ENCODE data around the gene HS3ST3A1. TPM values are rescaled to one million over a fixed set of nuclear protein-coding genes. Genes with fewer than 3 reads are reported as not detected.

Gene HS3ST3A1
- polyA plus RNA-seq, 6 donors from 2014 or later = 0.21 TPM; not detected in 5

DNA sequence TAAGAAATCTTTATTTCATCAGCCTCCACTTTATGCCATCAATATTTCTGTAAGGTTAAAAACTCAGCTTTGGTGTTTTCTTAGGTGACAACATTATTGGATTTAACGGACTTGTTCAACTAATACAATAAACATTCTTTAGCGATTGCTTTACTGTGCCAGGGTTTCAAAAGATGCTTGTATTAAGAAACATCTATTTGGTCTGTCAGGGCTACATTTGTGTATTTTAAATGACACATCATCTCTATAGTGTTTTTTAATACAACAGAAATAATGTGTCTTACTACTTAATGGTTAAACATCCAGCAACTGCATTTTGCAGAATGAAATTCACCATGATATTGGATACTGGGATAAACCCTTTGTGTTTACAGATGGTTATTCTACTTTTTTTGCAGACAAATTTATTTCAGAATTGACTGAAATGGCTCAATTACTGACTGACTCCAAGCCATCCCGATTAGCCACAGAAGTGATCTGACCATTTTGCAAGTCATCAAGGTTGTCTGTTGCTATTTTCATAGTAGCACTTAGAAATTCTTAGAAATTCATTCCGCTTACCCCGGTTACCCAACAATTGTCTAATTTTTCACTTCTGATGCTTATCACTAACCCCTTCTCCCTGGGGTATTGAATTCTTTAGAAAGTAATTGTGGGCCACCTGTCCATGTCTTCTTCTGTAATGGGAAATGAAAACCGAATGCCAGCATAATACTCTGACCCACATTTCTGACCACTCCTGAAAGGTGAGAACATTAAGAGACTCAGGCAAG is 63.7 kb downstream of the HS3ST3A1 start:
- no peak for ATAC-seq (ENCODE audit: low read depth in 2 of 2)
- DNase-seq = no peak
- no peaks in the 10 kb centered on the region for H3K4me1 Mint-ChIP-seq
- peaks cover 4 to 14% (median 8%) of the 10 kb centered on the region in 3 donors for H3K27me3 Mint-ChIP-seq
- H3K4me3 Mint-ChIP-seq = no peak overlapping the region
- no peaks in the 10 kb centered on the region for H3K36me3 Mint-ChIP-seq
- no peak overlapping the region for H3K27ac Mint-ChIP-seq
- peaks cover 5 to 14% (median 9%) of the 10 kb centered on the region in 7 donors for H3K9me3 Mint-ChIP-seq

DNA sequence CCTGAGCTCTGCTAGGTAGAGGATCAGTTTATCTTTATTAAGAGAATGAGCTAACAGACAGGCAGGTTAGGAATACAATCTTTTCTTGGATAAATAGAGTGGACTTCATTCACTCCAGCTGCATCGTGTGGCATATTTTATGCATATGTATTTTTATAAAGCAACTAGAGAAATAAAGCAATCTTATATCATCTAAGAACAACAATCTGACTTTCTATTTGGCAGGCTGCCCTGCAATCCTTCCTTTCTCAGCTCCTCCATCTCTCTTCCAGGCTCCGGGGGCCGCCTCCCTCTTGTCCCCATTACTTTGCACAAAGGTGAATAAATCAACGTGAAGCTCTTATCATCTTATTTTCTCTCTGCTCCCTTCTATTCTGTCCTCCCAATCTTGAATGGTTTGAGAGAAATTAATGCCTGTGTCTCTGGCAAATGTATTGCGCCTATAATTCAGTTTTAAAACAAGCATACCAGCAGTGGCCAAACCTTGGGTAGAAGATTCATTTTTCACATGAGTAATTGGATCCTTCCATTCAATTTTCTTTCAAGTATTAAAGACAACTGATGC is 64.5 kb downstream of the HS3ST3A1 start:
- Mint-ChIP-seq H3K27me3 (peaks cover 4 to 18% (median 12%) of the 10 kb centered on the region in 3 donors), H3K27ac (peak overlapping the region in 1 of 6 donors; percentile 6), H3K9me3 (peaks cover 4 to 14% (median 9%) of the 10 kb centered on the region in 7 donors), H3K4me3 (no peak overlapping the region), H3K36me3 (no peaks in the 10 kb centered on the region), H3K4me1 (no peaks in the 10 kb centered on the region)
- ATAC-seq (ENCODE audit: low read depth in 2 of 2) (no peak), DNase-seq (no peak)

DNA sequence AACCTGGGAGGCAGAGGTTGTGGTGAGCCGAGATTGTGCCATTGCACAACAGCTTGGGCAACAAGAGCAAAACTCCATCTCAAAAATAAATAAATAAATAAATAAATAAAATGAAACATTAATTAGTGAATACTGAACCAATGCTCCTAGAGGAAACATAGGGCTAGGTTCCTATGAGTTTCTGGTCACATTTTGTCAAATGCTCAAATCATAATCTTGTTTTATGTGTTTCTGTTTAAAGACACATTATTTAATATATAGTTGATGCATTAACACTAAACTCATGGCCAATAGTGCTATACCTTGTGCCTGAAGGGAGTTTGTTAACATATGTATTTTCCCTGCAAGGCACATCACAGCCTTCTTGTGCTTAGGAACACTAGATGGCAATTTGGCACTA is 66.8 kb downstream of the HS3ST3A1 start:
- no peaks in the 10 kb centered on the region for H3K4me1 Mint-ChIP-seq
- ATAC-seq (ENCODE audit: low read depth in 2 of 2) = no peak

DNA sequence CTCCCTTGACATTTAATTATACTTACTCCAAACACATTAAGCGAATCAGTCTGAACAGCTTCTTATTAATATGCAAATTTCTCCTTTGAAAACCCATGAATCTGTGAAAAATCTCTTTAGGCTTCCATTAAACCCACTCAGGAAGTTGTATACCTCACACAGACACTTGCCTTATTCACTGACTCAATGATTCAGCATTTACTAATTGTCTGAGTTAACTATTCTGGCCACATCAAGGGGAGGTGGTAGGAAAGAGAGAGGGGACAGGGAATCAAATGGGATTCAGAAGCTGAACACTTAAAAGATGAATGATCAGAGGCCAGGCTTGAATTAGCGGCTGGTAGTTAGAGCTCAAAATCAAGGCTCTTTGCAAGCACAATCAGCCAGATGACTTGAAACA is 70.0 kb downstream of the HS3ST3A1 start:
- H3K9me3 Mint-ChIP-seq = peaks cover 2 to 20% (median 9%) of the 10 kb centered on the region in 7 donors
- no peak for DNase-seq
- no peaks in the 10 kb centered on the region for H3K4me1 Mint-ChIP-seq
- H3K27ac Mint-ChIP-seq = peak overlapping the region in 1 of 6 donors; percentile 3
- no peaks in the 10 kb centered on the region for H3K36me3 Mint-ChIP-seq
- H3K27me3 Mint-ChIP-seq = peaks cover 13 to 25% (median 20%) of the 10 kb centered on the region in 3 donors
- no peak for ATAC-seq (ENCODE audit: low read depth in 2 of 2)
- no peak overlapping the region for H3K4me3 Mint-ChIP-seq

More for the DNA sequence above, 66.8 kb downstream of the HS3ST3A1 start:
- Mint-ChIP-seq H3K27ac (no peak overlapping the region), H3K27me3 (peaks cover 9 to 17% (median 13%) of the 10 kb centered on the region in 3 donors), H3K4me3 (no peak overlapping the region), H3K36me3 (no peaks in the 10 kb centered on the region), H3K9me3 (peaks cover 4 to 20% (median 10%) of the 10 kb centered on the region in 7 donors)
- no peak for DNase-seq

DNA sequence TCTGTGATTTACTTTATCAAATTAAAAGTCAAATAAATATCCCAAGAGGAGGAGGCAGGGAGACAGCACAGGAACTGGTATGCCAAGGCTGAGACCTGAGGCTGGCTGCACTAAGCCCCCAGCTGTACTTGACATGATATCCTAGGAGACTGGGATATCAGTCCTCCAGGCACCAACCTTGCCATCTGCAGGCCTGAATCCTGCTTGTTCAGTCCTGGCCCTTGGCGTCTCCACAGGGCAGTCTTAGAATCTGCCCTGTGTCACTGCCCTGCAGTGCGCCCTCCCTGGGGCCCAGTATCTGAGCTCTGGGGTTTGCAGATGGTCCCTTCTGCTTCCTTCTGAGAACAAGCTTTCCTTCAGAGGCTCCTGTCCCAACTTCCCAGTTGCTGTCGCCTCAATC is 75.9 kb downstream of the HS3ST3A1 start:
- no peak for ATAC-seq (ENCODE audit: low read depth in 2 of 2)
- H3K36me3 Mint-ChIP-seq = no peaks in the 10 kb centered on the region
- no peaks in the 10 kb centered on the region for H3K4me1 Mint-ChIP-seq
- H3K9me3 Mint-ChIP-seq = peaks cover 0 to 4% (median 0%) of the 10 kb centered on the region in 7 donors
- peaks cover 0 to 21% (median 16%) of the 10 kb centered on the region in 3 donors for H3K27me3 Mint-ChIP-seq
- H3K4me3 Mint-ChIP-seq = no peak overlapping the region
- no peak for DNase-seq
- no peak overlapping the region for H3K27ac Mint-ChIP-seq

- Mint-ChIP-seq H3K9me3 (peaks cover 0 to 4% (median 0%) of the 10 kb centered on the region in 7 donors), H3K4me3 (no peak overlapping the region), H3K27ac (no peak overlapping the region), H3K36me3 (no peaks in the 10 kb centered on the region), H3K27me3 (peaks cover 0 to 11% (median 5%) of the 10 kb centered on the region in 3 donors), H3K4me1 (no peaks in the 10 kb centered on the region)
- DNase-seq (no peak), ATAC-seq (ENCODE audit: low read depth in 2 of 2) (no peak)
Observed at GRCh38 chr17:13523164-13523563, 78.6 kb downstream of the HS3ST3A1 start.

GRCh38 chr17:13522749-13523148 is 79.0 kb downstream of the HS3ST3A1 start:
- Mint-ChIP-seq H3K36me3 (no peaks in the 10 kb centered on the region), H3K27ac (no peak overlapping the region), H3K27me3 (peaks cover 0 to 11% (median 5%) of the 10 kb centered on the region in 3 donors), H3K9me3 (peaks cover 0 to 4% (median 0%) of the 10 kb centered on the region in 7 donors), H3K4me3 (no peak overlapping the region), H3K4me1 (no peaks in the 10 kb centered on the region)
- no peak for DNase-seq
- ATAC-seq (ENCODE audit: low read depth in 2 of 2) = no peak

DNA sequence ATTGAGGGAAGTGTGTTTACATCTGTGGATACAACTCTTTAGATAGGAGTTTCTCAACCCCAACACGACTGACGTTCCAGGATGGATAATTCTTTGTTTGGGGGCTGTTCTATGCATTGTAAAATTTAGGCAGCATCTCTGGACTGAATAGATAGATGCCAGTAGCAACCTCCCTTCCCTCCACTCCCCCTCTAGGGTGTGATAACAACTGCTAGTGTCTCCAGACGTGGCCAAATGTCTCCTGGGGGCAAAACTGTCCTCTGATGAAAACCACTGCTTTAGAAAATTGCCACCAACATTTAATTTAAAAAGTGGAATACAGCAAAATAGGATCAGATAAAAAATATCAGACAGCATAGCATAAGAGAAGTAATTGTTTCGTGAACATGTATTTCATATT is 79.9 kb downstream of the HS3ST3A1 start:
- peaks cover 0 to 4% (median 0%) of the 10 kb centered on the region in 7 donors for H3K9me3 Mint-ChIP-seq
- no peaks in the 10 kb centered on the region for H3K36me3 Mint-ChIP-seq
- H3K4me3 Mint-ChIP-seq = no peak overlapping the region
- no peaks in the 10 kb centered on the region for H3K4me1 Mint-ChIP-seq
- no peak for ATAC-seq (ENCODE audit: low read depth in 2 of 2)
- DNase-seq = no peak
- H3K27ac Mint-ChIP-seq = no peak overlapping the region
- H3K27me3 Mint-ChIP-seq = peaks cover 0 to 5% (median 0%) of the 10 kb centered on the region in 3 donors

- Mint-ChIP-seq H3K36me3 (no peaks in the 10 kb centered on the region), H3K9me3 (peaks cover 0 to 4% (median 0%) of the 10 kb centered on the region in 7 donors), H3K27me3 (peaks cover 0 to 4% (median 0%) of the 10 kb centered on the region in 3 donors), H3K27ac (no peak overlapping the region), H3K4me3 (no peak overlapping the region), H3K4me1 (no peaks in the 10 kb centered on the region)
- DNase-seq = no peak
- no peak for ATAC-seq (ENCODE audit: low read depth in 2 of 2)
Observed at GRCh38 chr17:13520899-13521572, 80.7 kb downstream of the HS3ST3A1 start.

GRCh38 chr17:13518261-13519000 is 83.3 kb downstream of the HS3ST3A1 start:
- H3K4me1 Mint-ChIP-seq = no peaks in the 10 kb centered on the region
- ATAC-seq (ENCODE audit: low read depth in 2 of 2) (no peak), DNase-seq (no peak)
- H3K27me3 Mint-ChIP-seq = no peaks in the 10 kb centered on the region
- peaks cover 0 to 4% (median 0%) of the 10 kb centered on the region in 7 donors for H3K9me3 Mint-ChIP-seq
- H3K36me3 Mint-ChIP-seq = no peaks in the 10 kb centered on the region
- H3K27ac Mint-ChIP-seq = no peak overlapping the region
- no peak overlapping the region for H3K4me3 Mint-ChIP-seq

GRCh38 chr17:13513039-13513405 is 88.7 kb downstream of the HS3ST3A1 start:
- H3K36me3 Mint-ChIP-seq = no peaks in the 10 kb centered on the region
- peaks cover 0 to 7% (median 0%) of the 10 kb centered on the region in 3 donors for H3K27me3 Mint-ChIP-seq
- peaks cover 0 to 5% (median 0%) of the 10 kb centered on the region in 7 donors for H3K9me3 Mint-ChIP-seq
- peaks cover 0 to 3% (median 0%) of the 10 kb centered on the region in 3 donors for H3K4me1 Mint-ChIP-seq
- H3K4me3 Mint-ChIP-seq = no peak overlapping the region
- no peak overlapping the region for H3K27ac Mint-ChIP-seq
- DNase-seq (no peak), ATAC-seq (ENCODE audit: low read depth in 2 of 2) (no peak)

DNA sequence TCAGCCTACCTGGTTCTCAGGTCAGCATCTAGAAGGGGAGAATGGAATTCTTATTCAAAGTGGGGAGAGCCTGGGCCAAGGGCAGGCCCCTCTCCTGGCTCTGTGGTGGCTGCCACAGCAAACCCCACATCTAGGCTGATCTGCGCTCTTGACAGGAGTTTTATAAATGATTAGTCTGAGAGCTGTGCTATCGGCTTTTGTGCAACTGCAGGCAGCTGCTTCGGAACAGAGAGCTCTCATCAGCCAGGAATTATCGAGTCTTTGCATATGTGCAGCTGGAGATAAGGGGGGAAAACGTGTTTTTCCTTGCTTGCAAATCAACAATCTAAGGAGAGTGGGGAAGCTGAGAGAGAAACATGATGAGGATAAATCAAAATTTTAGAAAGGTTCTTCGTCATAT is 91.7 kb downstream of the HS3ST3A1 start:
- no peak for ATAC-seq (ENCODE audit: low read depth in 2 of 2)
- Mint-ChIP-seq H3K36me3 (no peaks in the 10 kb centered on the region), H3K4me1 (peaks cover 0 to 3% (median 0%) of the 10 kb centered on the region in 3 donors), H3K4me3 (no peak overlapping the region), H3K27ac (no peak overlapping the region), H3K9me3 (peaks cover 0 to 4% (median 0%) of the 10 kb centered on the region in 7 donors), H3K27me3 (peaks cover 0 to 7% (median 0%) of the 10 kb centered on the region in 3 donors)
- DNase-seq = no peak

GRCh38 chr17:13509527-13509926 is 92.2 kb downstream of the HS3ST3A1 start:
- Mint-ChIP-seq H3K36me3 (no peaks in the 10 kb centered on the region), H3K27ac (no peak overlapping the region), H3K4me3 (no peak overlapping the region), H3K4me1 (peaks cover 0 to 3% (median 0%) of the 10 kb centered on the region in 3 donors), H3K9me3 (peaks cover 0 to 6% (median 0%) of the 10 kb centered on the region in 7 donors), H3K27me3 (peaks cover 0 to 7% (median 0%) of the 10 kb centered on the region in 3 donors)
- ATAC-seq (ENCODE audit: low read depth in 2 of 2) (no peak), DNase-seq (no peak)
